Heart left ventricle (tissue), 16 donors: ENCODE data around the gene IL11RA. TPM values are rescaled to one million over a fixed set of nuclear protein-coding genes. Genes with fewer than 3 reads are reported as not detected.

Source experiments
- ATAC-seq, 4 donors: fragments of 200-7000 bp; cut with Tn5 transposase; one replicate each; pipeline ENCODE4 v1.9.1; 2020 to 2022; ENCODE audit warnings: moderate library complexity in 4 of 4, mild to moderate bottlenecking in 3 of 4, moderate number of reproducible peaks in 1 of 4
- DNase-seq, 5 donors: peaks; one replicate each; pipeline ENCODE4 v3.0.0-alpha.2; 2020
- H3K27ac ChIP-seq, 12 donors: fragments of 200-600 bp; sonication (generic) in 4 of 12; one replicate each; pipeline versions ENCODE4 v1.5.0 to v1.8.0; 2016 to 2022; ENCODE audit warnings: mild to moderate bottlenecking in 2 of 12
- H3K27me3 ChIP-seq, 9 donors: fragments of 200-600 bp; sonication (generic) in 2 of 9; one replicate each; pipeline versions ENCODE4 v1.5.1 to v1.8.0; 2016 to 2022; ENCODE audit warnings: mild to moderate bottlenecking in 3 of 9
- H3K36me3 ChIP-seq, 9 donors: fragments of 200-600 bp; sonication (generic) in 2 of 9; one replicate each; pipeline versions ENCODE4 v1.5.0 to v1.8.0; 2018 to 2022; ENCODE audit warnings: mild to moderate bottlenecking in 2 of 9
- H3K4me1 ChIP-seq, 12 donors: fragments of 200-600 bp; sonication (generic) in 4 of 12; one replicate each; pipeline versions ENCODE4 v1.5.0 to v1.8.0; 2016 to 2022; ENCODE audit warnings: mild to moderate bottlenecking in 3 of 12
- H3K4me3 ChIP-seq, 12 donors: fragments of 200-600 bp; sonication (generic) in 4 of 12; one replicate each; pipeline versions ENCODE4 v1.5.0 to v1.8.0; 2017 to 2022; ENCODE audit warnings: mild to moderate bottlenecking in 9 of 12, moderate library complexity in 4 of 12
- H3K9me3 ChIP-seq, 12 donors: fragments of 200-600 bp; sonication (generic) in 4 of 12; one replicate each; pipeline versions ENCODE4 v1.5.0 to v1.8.0; 2016 to 2022; ENCODE audit warnings: mild to moderate bottlenecking in 1 of 12
- CTCF ChIP-seq, 12 donors: fragments of 200-600 bp; sonication (generic) in 4 of 12; IDR thresholded peaks; one replicate each; pipeline versions ENCODE4 v1.5.0 to v1.8.0; 2018 to 2022; ENCODE audit warnings: antibody characterized with exemption in 12 of 12, mild to moderate bottlenecking in 5 of 12
- POLR2A ChIP-seq, 2 donors: fragments of 450-650 bp; IDR thresholded peaks; one replicate each; pipeline ENCODE4 v1.6.1; 2017; ENCODE audit warnings: antibody characterized with exemption in 2 of 2, mild to moderate bottlenecking in 2 of 2, moderate library complexity in 2 of 2
- WGBS, 4 donors: extraction: QIAGEN DNeasy Blood & Tissue Kit in 2 of 4; methylation state at CpG; one replicate each; pipeline versions ENCODE4 v1.1.5 to v1.1.7; 2013 to 2018; 5-methylcytosine and 5-hydroxymethylcytosine counted together
- intact Hi-C, 10 donors: fragments of 100-400 bp; cut with DNase I; formaldehyde crosslinking; loops; one replicate each; pipeline versions ENCODE4 v1.11.1 to v1.14.2; 2022
- polyA plus RNA-seq, 2 donors: library from polyadenylated mRNA; stranded (reverse); fragments of 200-250 nt; gene quantifications; one replicate each; pipeline ENCODE4 v1.2.3, GENCODE V29; 2013
- total RNA-seq, 9 donors: library from RNA; depleted of rRNA in 2 of 9; stranded (reverse); fragments of >200 nt in 2 of 9; fragmentation: NEBNext Ultra II Directional in 3 of 9; extraction: Animal tissue kit (Norgen Biotek cat#: 25700) in 3 of 9; gene quantifications; one replicate each; pipeline versions ENCODE4 v1.1.0 to v1.2.4, GENCODE V29; 2016 to 2023
- donor health status: ischemic (EF 13 %, LVEDD 7.1; RV severe dilation, severe dysfunction).
- donor health status: healthy with polysubstance abuse.
- donor health status: DM: no; HTN: yes; CAD: no.
- donor health status: DM: no; HTN: no; CAD: no.
- donor health status: ischemic (EF 25% LVEDD 6.9; RV normal size, moderate dysfunction).
- donor health status: ischemic (EF 25% LVEDD 5.7; RV mildly dilated, moderate dysfunction).
- donor health status: healthy.
- donor health status: DM: yes; HTN: yes; CAD: no.
- donor health status: ischemic (EF 35%, LVEDD 5.7; RV mildly dilated, moderate dysfunction).
- donor health status: nonischemic (EF 11% LVEDD 7.7; RV severe dilation, severe dysfunction).
- donor health status: DM: yes; HTN: yes; CAD: no.
- donor health status: PGD.
- donor health status: ischemic (EF 29% LVEDD 5.4; RV normal size, mild dysfunction).
- donor health status: nonischemic (EF 23%, LVEDD 6.1; RV moderate dilation, normal function).

Gene IL11RA
- total and polyA plus RNA-seq, 11 donors = 20.8 to 113 (median 45.5) TPM

DNA sequence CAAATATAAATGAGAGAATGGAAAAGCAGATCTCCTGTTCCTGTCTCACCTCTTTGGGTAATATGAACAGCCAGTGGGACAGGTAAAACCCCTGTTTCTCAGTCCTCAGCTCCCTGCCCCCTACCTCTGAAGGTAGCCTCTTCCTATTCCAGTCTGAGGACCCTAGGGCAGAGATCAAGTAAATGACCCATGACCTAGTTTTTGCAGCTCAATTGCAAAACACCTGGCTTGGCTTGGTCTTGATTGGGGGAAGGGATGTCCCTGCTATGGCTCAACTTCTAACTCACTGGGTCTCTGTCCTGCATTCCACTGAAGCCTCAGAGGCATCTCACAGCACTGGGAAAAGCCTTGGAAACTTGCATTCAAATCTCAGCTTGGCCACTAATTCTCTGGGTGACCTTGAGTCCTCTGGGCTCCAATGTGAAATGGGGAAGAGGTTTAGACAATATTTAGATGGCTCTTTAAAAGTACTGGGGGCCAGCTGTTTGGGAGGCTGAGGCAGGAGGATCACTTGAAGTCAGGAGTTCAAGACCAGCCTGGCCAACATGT lies 7.1 kb upstream of the IL11RA start:
- Histone ChIP-seq H3K4me1 (peaks cover 0 to 28% (median 22%) of the 10 kb centered on the region in 12 donors), H3K4me3 (no peak overlapping the region), H3K9me3 (no peaks in the 10 kb centered on the region), H3K27ac (no peak overlapping the region), H3K36me3 (peaks cover 0 to 19% (median 17%) of the 10 kb centered on the region in 9 donors), H3K27me3 (no peaks in the 10 kb centered on the region)
- TF ChIP-seq POLR2A (IDR thresholded peaks at IDR 0.05) (no peak), CTCF (IDR thresholded peaks at IDR 0.05) (no peak)
- intact Hi-C loops = no loop called here
- no peak for DNase-seq
- ATAC-seq = no peak

GRCh38 chr9:34646211-34647083 lies 5.5 kb upstream of the IL11RA start, which contains the start of gene GALT:
TSS of gene GALT (plus strand) at chr9:34646675. CDS start at chr9:34646705, 30 bp downstream.
- TF ChIP-seq CTCF (IDR thresholded peaks at IDR 0.05) = peak; percentile 13 to 57 (median 36)
- peak in 1 of 2 donors; percentile 72 for TF ChIP-seq POLR2A (IDR thresholded peaks at IDR 0.05)
- Histone ChIP-seq H3K36me3 (peaks cover 0 to 29% (median 21%) of the 10 kb centered on the region in 9 donors), H3K9me3 (no peaks in the 10 kb centered on the region), H3K4me1 (peaks cover 0 to 37% (median 29%) of the 10 kb centered on the region in 12 donors), H3K4me3 (peak within 1 kb of the TSS; percentile 38 to 96 (median 80)), H3K27ac (peak within 1 kb of the TSS; percentile 54 to 96 (median 93)), H3K27me3 (no peaks in the 10 kb centered on the region)
- WGBS, 4 donors = 5 to 10% (median 6%) methylated on average over 21 to 43 of the region's 43 CpGs
- intact Hi-C loops = no loop called here
- peak; percentile 93 to 99 (median 96) for DNase-seq
- peak; percentile 79 to 89 (median 86) for ATAC-seq

DNA sequence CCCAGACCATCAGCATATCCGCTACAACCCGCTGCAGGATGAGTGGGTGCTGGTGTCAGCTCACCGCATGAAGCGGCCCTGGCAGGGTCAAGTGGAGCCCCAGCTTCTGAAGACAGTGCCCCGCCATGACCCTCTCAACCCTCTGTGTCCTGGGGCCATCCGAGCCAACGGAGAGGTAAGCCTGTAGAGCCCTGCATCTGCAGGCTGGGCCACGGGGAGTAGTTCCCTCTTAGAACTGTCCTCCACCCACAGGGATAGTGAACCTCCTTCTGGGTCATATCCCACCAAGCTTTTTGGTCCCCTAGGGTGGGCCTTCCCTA lies 4.9 kb upstream of the IL11RA start:
- 0 to 2% (median 1%) methylated on average over 5 to 8 of the region's 8 CpGs for WGBS, 4 donors
- TF ChIP-seq POLR2A (IDR thresholded peaks at IDR 0.05) = no peak
- TF ChIP-seq CTCF (IDR thresholded peaks at IDR 0.05) = peak in 1 of 12 donors; percentile 5
- Histone ChIP-seq H3K36me3 (peaks cover 0 to 29% (median 21%) of the 10 kb centered on the region in 9 donors), H3K4me3 (peak overlapping the region; percentile 38 to 96 (median 80)), H3K4me1 (peaks cover 0 to 40% (median 34%) of the 10 kb centered on the region in 12 donors), H3K9me3 (no peaks in the 10 kb centered on the region), H3K27ac (peak overlapping the region; percentile 54 to 96 (median 93)), H3K27me3 (no peaks in the 10 kb centered on the region)
- intact Hi-C loops = no loop called here
- DNase-seq = no peak
- ATAC-seq = no peak

GRCh38 chr9:34647651-34648050 lies 4.3 kb upstream of the IL11RA start:
- no peaks in the 10 kb centered on the region for H3K27me3 ChIP-seq
- ATAC-seq (no peak), DNase-seq (no peak)
- H3K9me3 ChIP-seq = no peaks in the 10 kb centered on the region
- H3K36me3 ChIP-seq = peaks cover 0 to 29% (median 21%) of the 10 kb centered on the region in 9 donors
- H3K27ac ChIP-seq = peak overlapping the region in 10 of 12 donors; percentile 87 to 96 (median 93)
- no peak for TF ChIP-seq CTCF (IDR thresholded peaks at IDR 0.05)
- no peak for TF ChIP-seq POLR2A (IDR thresholded peaks at IDR 0.05)
- H3K4me3 ChIP-seq = peak overlapping the region; percentile 38 to 96 (median 80)
- H3K4me1 ChIP-seq = peaks cover 3 to 45% (median 38%) of the 10 kb centered on the region in 12 donors
- intact Hi-C loops = no loop called here
- 40 to 54% (median 48%) methylated on average over 9 to 10 of the region's 10 CpGs for WGBS, 4 donors
